ENCODE measurements around the gene SRPRB. TPM values are rescaled to one million over a fixed set of nuclear protein-coding genes. Genes with fewer than 3 reads are reported as not detected.
A peak's percentile ranks its signal among the peaks of the same experiment; 100 is the strongest.

SRPRB gene
- total RNA-seq, 1 donor from 2014 or later: 59.9 TPM

DNA sequence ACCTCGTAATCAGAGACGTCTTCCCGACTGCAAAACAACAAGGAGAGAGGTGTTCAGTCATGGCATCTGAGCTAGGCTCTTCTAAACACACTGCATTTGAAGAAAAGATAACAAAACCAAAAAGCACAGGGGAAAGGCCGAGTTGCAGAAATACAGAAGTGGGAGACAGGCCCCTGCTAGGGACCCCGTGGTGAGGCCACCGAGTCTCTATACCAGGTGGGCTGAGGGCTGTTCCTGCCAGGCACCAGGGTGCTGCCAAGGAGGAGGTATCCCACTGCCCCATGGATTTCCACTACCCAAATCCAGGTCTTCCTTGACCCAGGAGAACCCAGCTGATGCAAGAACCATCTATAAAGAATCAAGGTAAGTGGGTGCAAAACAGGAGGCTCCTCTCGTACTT lies 59.0 kb downstream of the SRPRB start:
- DNase-seq (ENCODE audit: low read depth): no peak

DNA sequence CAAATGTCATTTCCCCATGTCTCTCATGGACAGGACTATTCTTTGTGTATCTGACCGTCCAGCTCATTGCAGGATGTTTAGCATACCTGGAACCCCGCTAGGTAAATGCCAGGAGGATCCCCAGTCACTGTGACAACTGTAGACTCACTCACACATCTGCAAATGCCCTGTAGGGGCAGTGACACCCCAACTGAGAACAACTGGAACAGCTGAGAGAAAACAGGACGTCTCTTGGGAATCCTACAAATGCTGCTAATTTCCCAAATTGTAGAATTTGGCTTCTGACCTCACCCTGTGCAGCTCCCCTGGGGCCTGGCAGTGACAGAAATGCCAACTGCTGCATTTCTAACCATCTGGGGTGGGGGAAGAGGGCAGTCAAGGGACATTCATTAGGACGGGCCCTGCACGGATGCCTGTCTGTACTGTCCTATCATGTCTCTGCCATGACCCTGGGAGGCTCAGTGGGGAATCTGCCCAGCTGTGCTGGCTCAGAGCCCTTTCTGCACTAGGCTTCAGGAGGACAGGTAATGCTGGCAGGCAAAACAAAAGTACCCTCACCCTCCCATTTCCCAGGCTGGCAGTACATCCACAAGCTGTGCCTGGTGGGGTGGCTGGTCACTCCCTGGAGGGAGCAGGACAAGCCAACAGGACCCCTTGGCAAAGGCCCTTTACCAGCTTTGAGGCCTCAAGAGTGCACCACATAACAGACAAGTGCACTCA lies 59.7 kb downstream of the SRPRB start:
- DNase-seq (ENCODE audit: low read depth): peak; percentile 22

DNA sequence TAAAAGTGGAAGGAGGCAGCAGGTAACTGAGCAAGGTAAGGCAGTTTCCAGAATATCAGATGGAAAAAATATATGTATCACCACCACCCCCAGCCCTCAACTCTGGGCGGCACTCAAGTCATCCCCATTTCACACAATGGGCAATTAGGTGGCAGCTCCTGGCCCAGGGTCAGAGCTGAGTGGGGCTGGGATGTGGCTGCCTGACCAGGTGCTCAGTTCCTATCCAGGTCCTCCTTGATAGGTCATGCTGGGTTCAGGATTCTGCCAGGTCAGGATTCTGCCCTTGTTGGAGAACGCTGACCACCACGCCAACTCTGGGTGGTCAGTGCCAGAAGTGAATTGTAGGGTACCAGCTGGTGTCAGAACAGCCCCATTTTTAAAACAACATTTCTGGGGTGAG lies 60.5 kb downstream of the SRPRB start:
- DNase-seq (ENCODE audit: low read depth): no peak

DNA sequence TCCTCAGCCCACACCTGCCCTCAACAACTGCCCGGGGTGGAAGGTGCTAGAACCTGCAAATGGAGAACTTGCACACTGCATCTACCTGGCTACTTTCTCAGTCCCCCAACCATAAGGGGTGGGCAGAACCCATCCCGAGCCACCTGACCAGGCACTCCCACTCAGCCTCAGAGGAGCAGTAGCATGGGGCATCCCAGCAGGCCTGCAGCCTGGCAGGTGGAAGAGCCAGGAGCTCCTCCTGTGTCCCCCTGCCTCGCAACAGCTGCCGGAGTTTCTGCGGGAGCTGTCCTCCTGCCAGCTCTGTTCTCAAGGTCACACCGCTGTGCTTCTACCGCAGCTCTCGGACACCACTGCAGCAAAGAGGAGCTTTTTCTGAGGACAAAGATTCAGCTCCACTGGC lies 62.6 kb downstream of the SRPRB start:
- DNase-seq (ENCODE audit: low read depth): peak; percentile 73

DNA sequence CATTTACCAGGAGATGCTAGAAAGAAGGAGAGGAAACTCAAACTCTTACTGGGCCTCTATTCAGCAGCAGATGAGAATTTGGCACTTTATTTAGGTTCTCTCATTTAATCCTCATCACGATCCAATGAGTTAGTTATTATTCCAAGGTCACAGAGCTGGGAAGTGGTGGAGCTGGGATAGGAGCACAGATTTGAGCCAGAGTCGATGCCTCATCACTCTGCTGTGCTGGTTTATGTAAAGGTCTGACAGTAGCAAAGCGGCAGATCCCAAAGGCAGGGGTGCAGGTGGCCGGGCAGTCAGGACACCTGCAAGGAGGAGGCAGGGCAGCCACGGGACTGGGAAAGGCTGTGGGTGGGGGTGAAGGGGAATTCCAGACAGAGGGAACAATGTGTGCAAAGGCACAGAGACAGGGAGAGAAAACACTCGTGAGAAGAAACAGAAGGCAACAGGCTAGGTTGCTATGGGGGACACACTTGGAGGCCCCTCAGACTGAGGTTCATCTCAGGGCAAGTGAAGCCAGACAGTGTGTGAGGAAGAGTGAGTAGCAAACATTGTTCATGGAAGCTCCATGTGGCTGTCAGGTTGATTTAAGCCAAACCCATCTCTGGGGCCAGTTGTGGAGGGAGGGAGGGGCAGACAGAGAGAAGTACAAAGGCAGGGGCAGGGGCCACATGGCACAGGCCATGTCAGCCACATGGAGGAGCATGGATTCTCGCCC lies 63.3 kb downstream of the SRPRB start:
- DNase-seq (ENCODE audit: low read depth): no peak

DNA sequence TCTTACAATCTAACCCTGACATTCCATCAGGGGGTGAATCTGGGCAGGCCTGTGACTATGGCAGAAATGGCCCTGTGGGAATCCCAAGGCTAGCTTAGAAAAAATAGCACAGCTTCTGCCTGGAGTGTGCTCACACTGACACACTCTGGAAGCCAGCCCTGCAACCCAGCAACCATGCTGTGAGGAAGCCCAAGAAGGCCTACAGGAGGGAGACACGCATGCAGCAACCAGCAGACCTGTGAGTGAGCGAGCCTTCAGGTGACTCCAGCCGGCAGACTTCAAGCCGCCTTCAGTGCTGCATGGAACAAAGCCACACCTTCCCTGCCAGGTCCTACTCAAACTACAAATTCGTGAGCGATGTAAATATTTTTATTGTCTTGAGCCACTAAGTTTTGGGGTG lies 64.0 kb downstream of the SRPRB start:
- no peak for DNase-seq (ENCODE audit: low read depth)

DNA sequence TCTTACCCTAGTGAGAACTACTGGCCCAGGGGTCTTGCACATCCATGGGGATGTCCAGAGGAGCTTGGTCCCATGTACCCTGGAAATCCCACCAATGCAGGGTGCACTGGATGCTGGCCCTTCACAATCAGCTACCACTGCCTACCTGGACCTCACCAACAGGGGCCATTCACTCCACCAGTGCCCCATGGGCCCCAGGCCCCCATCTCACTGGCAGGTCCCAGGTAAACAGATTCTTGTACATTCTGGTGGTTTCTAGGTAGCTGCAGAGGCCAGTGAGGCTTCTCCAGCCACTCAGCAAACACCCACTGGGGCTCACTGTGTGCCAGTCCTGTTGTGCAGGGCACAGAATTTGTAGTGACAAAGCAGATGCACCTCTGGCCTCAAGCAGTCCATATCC lies 65.2 kb downstream of the SRPRB start:
- DNase-seq (ENCODE audit: low read depth): no peak

Other genes with a start within 250 kb of the SRPRB start
- gene CDV3, start 232.1 kb upstream of the SRPRB start, total RNA-seq: 396 and 434 TPM in 2 replicates
- 24.0 and 27.8 TPM in 2 replicates for gene TOPBP1, start 143.9 kb upstream of the SRPRB start, total RNA-seq
- under 0.01 and 0.08 TPM in 2 replicates for gene TF, start 59.4 kb upstream of the SRPRB start, total RNA-seq
- gene RAB6B, start 90.1 kb downstream of the SRPRB start, total RNA-seq: 0.37 and 1.1 TPM in 2 replicates
- under 0.01 TPM in 1 of 2 replicates, not detected in the other for gene SLCO2A1, start 224.1 kb downstream of the SRPRB start, total RNA-seq